HG03175 (cell line): ENCODE results near the gene SGCA.

Experiments used
- ATAC-seq: cut with Tn5 transposase; IDR thresholded peaks from one replicate; pipeline ENCODE4 v1.9.1; 2021; ENCODE audit warnings: mild to moderate bottlenecking, moderate library complexity; ENCODE audit not compliant: unreplicated experiment

Gene SGCA

GRCh38 chr17:50192618-50193291 is 26.9 kb downstream of the SGCA start:
- no peak for ATAC-seq

GRCh38 chr17:50194140-50194933 is 28.5 kb downstream of the SGCA start:
- no peak for ATAC-seq

- no peak for ATAC-seq
These were observed 29.4 kb downstream of the SGCA start for GRCh38 chr17:50194934-50195865.

GRCh38 chr17:50196036-50196435 is 30.2 kb downstream of the SGCA start:
- no peak for ATAC-seq

GRCh38 chr17:50196826-50197225 is 31.0 kb downstream of the SGCA start:
- no peak for ATAC-seq

GRCh38 chr17:50198026-50198669 is 32.3 kb downstream of the SGCA start:
- no peak for ATAC-seq

- no peak for ATAC-seq
These were observed 33.5 kb downstream of the SGCA start for GRCh38 chr17:50199211-50199802.

GRCh38 chr17:50199803-50200456 is 34.1 kb downstream of the SGCA start:
- peak; percentile 41 for ATAC-seq

- ATAC-seq = peak; percentile 65
These were observed 34.9 kb downstream of the SGCA start for GRCh38 chr17:50200457-50201275.

GRCh38 chr17:50201276-50201854 is 35.6 kb downstream of the SGCA start, which contains the start of gene COL1A1:
Gene COL1A1, minus strand, starts transcription at chr17:50201631. Its CDS starts 118 bp downstream, at chr17:50201513.
- no peak for ATAC-seq

- no peak for ATAC-seq
These were observed 37.3 kb downstream of the SGCA start for GRCh38 chr17:50203086-50203485.

- no peak for ATAC-seq
These were observed 38.0 kb downstream of the SGCA start for GRCh38 chr17:50203604-50204345.

GRCh38 chr17:50204431-50204830 is 38.6 kb downstream of the SGCA start:
- ATAC-seq = no peak

GRCh38 chr17:50205111-50205962 is 39.5 kb downstream of the SGCA start:
- no peak for ATAC-seq

- no peak for ATAC-seq
These were observed 40.2 kb downstream of the SGCA start for GRCh38 chr17:50205963-50206505.

GRCh38 chr17:50206604-50207293 is 40.9 kb downstream of the SGCA start:
- no peak for ATAC-seq
